ENCODE data around the gene MTCL3.

DNA sequence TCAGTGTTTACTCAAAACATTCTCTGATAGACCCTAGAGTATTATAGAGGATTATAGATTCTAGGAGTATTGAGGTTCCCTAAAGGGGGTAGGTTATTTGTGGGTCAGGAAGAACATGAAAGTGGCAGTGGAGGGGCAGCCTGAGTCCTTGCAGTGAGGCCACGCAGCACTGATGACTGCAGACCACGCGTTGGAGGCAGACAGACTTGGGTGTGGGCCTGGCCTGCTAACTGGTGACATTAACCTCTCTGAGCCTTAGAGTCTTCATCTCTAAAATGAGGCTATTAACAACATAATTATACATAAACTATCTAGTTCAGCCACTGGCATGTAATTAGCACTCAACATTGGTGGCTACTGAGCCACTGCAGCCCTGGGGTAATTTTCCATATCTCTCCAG, 16.1 kb downstream of the MTCL3 start:
- TF ChIP-seq, protein P1, sequence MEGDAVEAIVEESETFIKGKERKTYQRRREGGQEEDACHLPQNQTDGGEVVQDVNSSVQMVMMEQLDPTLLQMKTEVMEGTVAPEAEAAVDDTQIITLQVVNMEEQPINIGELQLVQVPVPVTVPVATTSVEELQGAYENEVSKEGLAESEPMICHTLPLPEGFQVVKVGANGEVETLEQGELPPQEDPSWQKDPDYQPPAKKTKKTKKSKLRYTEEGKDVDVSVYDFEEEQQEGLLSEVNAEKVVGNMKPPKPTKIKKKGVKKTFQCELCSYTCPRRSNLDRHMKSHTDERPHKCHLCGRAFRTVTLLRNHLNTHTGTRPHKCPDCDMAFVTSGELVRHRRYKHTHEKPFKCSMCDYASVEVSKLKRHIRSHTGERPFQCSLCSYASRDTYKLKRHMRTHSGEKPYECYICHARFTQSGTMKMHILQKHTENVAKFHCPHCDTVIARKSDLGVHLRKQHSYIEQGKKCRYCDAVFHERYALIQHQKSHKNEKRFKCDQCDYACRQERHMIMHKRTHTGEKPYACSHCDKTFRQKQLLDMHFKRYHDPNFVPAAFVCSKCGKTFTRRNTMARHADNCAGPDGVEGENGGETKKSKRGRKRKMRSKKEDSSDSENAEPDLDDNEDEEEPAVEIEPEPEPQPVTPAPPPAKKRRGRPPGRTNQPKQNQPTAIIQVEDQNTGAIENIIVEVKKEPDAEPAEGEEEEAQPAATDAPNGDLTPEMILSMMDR (IDR thresholded peaks at IDR 0.05; ENCODE audit: low read depth, low read length, missing input control), result no peak
- TF ChIP-seq FOXA1 (IDR thresholded peaks at IDR 0.05), result no peak
- TF ChIP-seq, protein P2, sequence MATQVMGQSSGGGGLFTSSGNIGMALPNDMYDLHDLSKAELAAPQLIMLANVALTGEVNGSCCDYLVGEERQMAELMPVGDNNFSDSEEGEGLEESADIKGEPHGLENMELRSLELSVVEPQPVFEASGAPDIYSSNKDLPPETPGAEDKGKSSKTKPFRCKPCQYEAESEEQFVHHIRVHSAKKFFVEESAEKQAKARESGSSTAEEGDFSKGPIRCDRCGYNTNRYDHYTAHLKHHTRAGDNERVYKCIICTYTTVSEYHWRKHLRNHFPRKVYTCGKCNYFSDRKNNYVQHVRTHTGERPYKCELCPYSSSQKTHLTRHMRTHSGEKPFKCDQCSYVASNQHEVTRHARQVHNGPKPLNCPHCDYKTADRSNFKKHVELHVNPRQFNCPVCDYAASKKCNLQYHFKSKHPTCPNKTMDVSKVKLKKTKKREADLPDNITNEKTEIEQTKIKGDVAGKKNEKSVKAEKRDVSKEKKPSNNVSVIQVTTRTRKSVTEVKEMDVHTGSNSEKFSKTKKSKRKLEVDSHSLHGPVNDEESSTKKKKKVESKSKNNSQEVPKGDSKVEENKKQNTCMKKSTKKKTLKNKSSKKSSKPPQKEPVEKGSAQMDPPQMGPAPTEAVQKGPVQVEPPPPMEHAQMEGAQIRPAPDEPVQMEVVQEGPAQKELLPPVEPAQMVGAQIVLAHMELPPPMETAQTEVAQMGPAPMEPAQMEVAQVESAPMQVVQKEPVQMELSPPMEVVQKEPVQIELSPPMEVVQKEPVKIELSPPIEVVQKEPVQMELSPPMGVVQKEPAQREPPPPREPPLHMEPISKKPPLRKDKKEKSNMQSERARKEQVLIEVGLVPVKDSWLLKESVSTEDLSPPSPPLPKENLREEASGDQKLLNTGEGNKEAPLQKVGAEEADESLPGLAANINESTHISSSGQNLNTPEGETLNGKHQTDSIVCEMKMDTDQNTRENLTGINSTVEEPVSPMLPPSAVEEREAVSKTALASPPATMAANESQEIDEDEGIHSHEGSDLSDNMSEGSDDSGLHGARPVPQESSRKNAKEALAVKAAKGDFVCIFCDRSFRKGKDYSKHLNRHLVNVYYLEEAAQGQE (IDR thresholded peaks at IDR 0.05), result no peak
- TF ChIP-seq YY1 (IDR thresholded peaks at IDR 0.05), result no peak
- TF ChIP-seq TAF1 (conservative IDR thresholded peaks at IDR 0.05), result no peak
- TF ChIP-seq SP1 (IDR thresholded peaks at IDR 0.05), result no peak
- no peak for TF ChIP-seq EGR1 (IDR thresholded peaks at IDR 0.05; ENCODE audit: low read depth in 2 of 2)
- TF ChIP-seq, protein P3, sequence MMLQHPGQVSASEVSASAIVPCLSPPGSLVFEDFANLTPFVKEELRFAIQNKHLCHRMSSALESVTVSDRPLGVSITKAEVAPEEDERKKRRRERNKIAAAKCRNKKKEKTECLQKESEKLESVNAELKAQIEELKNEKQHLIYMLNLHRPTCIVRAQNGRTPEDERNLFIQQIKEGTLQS (IDR thresholded peaks at IDR 0.05), result no peak
- TF ChIP-seq, protein P4, sequence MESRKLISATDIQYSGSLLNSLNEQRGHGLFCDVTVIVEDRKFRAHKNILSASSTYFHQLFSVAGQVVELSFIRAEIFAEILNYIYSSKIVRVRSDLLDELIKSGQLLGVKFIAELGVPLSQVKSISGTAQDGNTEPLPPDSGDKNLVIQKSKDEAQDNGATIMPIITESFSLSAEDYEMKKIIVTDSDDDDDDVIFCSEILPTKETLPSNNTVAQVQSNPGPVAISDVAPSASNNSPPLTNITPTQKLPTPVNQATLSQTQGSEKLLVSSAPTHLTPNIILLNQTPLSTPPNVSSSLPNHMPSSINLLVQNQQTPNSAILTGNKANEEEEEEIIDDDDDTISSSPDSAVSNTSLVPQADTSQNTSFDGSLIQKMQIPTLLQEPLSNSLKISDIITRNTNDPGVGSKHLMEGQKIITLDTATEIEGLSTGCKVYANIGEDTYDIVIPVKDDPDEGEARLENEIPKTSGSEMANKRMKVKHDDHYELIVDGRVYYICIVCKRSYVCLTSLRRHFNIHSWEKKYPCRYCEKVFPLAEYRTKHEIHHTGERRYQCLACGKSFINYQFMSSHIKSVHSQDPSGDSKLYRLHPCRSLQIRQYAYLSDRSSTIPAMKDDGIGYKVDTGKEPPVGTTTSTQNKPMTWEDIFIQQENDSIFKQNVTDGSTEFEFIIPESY (IDR thresholded peaks at IDR 0.05), result no peak
- TF ChIP-seq, protein P5, sequence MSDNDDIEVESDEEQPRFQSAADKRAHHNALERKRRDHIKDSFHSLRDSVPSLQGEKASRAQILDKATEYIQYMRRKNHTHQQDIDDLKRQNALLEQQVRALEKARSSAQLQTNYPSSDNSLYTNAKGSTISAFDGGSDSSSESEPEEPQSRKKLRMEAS (IDR thresholded peaks at IDR 0.05), result no peak
- TF ChIP-seq GABPA (IDR thresholded peaks at IDR 0.05 in 1 of 2, conservative IDR thresholded peaks at IDR 0.05 in 1 of 2), result no peak
- no peak for TF ChIP-seq RAD21 (IDR thresholded peaks at IDR 0.05)
- no peak for TF ChIP-seq JUND (IDR thresholded peaks at IDR 0.05)
- no peak for TF ChIP-seq RXRA (IDR thresholded peaks at IDR 0.05)
